ENCODE results near the gene PLPP1. TPM values are rescaled to one million over a fixed set of nuclear protein-coding genes. Genes with fewer than 3 reads are reported as not detected.

PLPP1 gene
- total and polyA plus RNA-seq, 7 donors: 22.0 to 81.5 (median 40.6) TPM

GRCh38 chr5:55568654-55569512 is 34.1 kb upstream of the PLPP1 start:
- intact Hi-C loops (cut with DNase I): no loop called here
- Histone ChIP-seq H3K27me3 (ENCODE audit: insufficient read depth in 3 of 3, low read length in 2 of 3) (no peaks in the 10 kb centered on the region), H3K36me3 (ENCODE audit: insufficient read depth in 1 of 2, low read depth in 1 of 2) (no peaks in the 10 kb centered on the region), H3K4me3 (peak overlapping the region; percentile 45), H3K27ac (peak overlapping the region; percentile 27), H3K4me1 (peaks cover 12% of the 10 kb centered on the region), H3K9me3 (no peaks in the 10 kb centered on the region)
- ATAC-seq: peak in 2 of 4 donors; percentile 41 to 55
- no peak for TF ChIP-seq CTCF (IDR thresholded peaks at IDR 0.05)
- DNase-seq: no peak
- WGBS, 3 donors: 34 to 50% (median 42%) methylated on average over 15 of the region's 15 CpGs

GRCh38 chr5:55564721-55565120 is 30.0 kb upstream of the PLPP1 start:
- H3K27me3 ChIP-seq (ENCODE audit: insufficient read depth in 3 of 3, low read length in 2 of 3): no peaks in the 10 kb centered on the region
- no peaks in the 10 kb centered on the region for H3K9me3 ChIP-seq
- peaks cover 12% of the 10 kb centered on the region for H3K4me1 ChIP-seq
- ATAC-seq: no peak
- no peak for DNase-seq
- no peak overlapping the region for H3K27ac ChIP-seq
- H3K4me3 ChIP-seq: no peak overlapping the region
- no peaks in the 10 kb centered on the region for H3K36me3 ChIP-seq (ENCODE audit: insufficient read depth in 1 of 2, low read depth in 1 of 2)
- no peak for TF ChIP-seq CTCF (IDR thresholded peaks at IDR 0.05)
- intact Hi-C loops (cut with DNase I): no loop called here
- 87 to 91% (median 90%) methylated on average over 3 of the region's 3 CpGs for WGBS, 3 donors

GRCh38 chr5:55558484-55558883 is 23.7 kb upstream of the PLPP1 start:
- no peak for ATAC-seq
- Histone ChIP-seq H3K27ac (no peak overlapping the region), H3K4me1 (peaks cover 4% of the 10 kb centered on the region), H3K36me3 (ENCODE audit: insufficient read depth in 1 of 2, low read depth in 1 of 2) (no peaks in the 10 kb centered on the region), H3K27me3 (ENCODE audit: insufficient read depth in 3 of 3, low read length in 2 of 3) (no peaks in the 10 kb centered on the region), H3K4me3 (no peak overlapping the region), H3K9me3 (peaks cover 7% of the 10 kb centered on the region)
- TF ChIP-seq CTCF (IDR thresholded peaks at IDR 0.05): no peak
- 76 to 91% (median 82%) methylated on average over 2 of the region's 2 CpGs for WGBS, 3 donors
- no peak for DNase-seq
- intact Hi-C loops (cut with DNase I): loop anchor here in 1 of 2 donors (10.0 kb wide), 1 partner anchor 814 kb away; no protein-coding TSS in a partner anchor

- TF ChIP-seq CTCF (IDR thresholded peaks at IDR 0.05): no peak
- Histone ChIP-seq H3K36me3 (ENCODE audit: insufficient read depth in 1 of 2, low read depth in 1 of 2) (no peaks in the 10 kb centered on the region), H3K4me1 (peaks cover 4% of the 10 kb centered on the region), H3K27me3 (ENCODE audit: insufficient read depth in 3 of 3, low read length in 2 of 3) (no peaks in the 10 kb centered on the region), H3K9me3 (peaks cover 7% of the 10 kb centered on the region), H3K4me3 (no peak overlapping the region), H3K27ac (no peak overlapping the region)
- ATAC-seq: no peak
- intact Hi-C loops (cut with DNase I): loop anchor here in 1 of 2 donors (10.0 kb wide), 1 partner anchor 812 kb away; no protein-coding TSS in a partner anchor
- no peak for DNase-seq
- WGBS, 3 donors: 84 to 90% (median 85%) methylated on average over 3 of the region's 3 CpGs
These were observed 22.4 kb upstream of the PLPP1 start for GRCh38 chr5:55557123-55557522.
